ENCODE data around the gene DHRS1. TPM values are rescaled to one million over a fixed set of nuclear protein-coding genes. Genes with fewer than 3 reads are reported as not detected.

Gene DHRS1
- total RNA-seq, 1 donor from 2014 or later = 17.5 TPM

GRCh38 chr14:24310646-24311604, 11.3 kb upstream of the DHRS1 start, which contains the start of gene LTB4R:
Gene LTB4R (plus strand): TSS chr14:24311502. CDS start chr14:24315652, 4,150 bp downstream.
- no peak for DNase-seq (ENCODE audit: low read depth)

DNA sequence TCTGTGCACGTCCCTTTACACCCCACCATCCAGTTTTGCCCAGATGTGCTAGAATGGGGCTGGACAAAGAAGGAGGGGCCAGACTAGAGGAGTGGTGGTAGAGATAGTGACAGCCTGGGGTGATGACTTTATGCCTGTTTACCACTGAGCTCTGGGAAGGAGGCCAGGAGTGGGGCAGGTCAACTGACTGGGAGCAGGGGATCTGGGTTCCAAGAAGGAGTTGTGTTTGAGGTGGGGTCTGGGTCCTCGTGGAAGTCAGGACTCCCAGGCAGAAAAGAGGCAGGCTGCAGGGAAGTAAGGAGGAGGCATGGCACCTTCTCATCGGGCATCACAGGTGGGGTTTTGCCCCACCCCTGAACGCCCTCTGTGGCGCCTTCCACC, 10.7 kb upstream of the DHRS1 start:
- no peak for DNase-seq (ENCODE audit: low read depth)

DNA sequence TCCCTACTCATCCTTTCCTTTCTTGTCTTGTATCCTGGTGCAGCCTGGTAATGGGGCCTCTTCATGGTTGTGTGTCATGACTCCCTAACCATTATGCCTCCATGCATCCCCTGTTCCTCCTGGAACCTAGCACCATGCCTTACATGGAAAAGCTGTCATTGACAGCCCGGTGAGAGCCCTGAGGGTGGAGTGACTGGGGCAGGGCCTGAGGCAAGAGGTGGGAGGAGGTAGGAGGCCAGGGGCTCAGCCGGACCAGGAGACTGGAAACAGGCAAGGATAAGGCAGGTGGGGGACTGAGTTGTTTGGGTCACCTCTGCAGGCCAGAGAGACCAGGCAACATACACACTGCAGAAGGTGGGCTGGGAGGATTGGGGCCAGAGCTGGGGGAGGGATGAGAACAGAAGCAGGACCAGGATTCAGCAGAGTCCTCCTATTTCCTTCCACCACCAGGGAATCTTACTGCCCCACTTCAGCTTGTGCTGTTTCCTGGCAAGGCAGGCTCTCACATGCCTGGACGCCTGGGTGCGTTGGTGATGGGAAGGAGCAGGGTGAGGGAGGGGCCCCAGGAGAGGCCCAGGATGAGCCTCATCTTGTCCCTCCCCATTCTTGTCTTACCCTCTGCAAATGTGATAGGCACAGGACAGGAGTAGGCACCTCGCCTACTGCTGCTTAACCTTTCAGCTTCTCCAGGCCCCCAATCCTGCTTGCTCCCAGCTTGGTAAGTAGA, 10.1 kb upstream of the DHRS1 start, which contains the start of gene LTB4R2:
Gene LTB4R2, plus strand, starts transcription at position 603 of the 727 bp plus-strand sequence. CDS start 525 bp downstream, outside the sequence.
- no peak for DNase-seq (ENCODE audit: low read depth)

- no peak for DNase-seq (ENCODE audit: low read depth)
These were observed 9.0 kb upstream of the DHRS1 start for GRCh38 chr14:24308342-24309124.

DNA sequence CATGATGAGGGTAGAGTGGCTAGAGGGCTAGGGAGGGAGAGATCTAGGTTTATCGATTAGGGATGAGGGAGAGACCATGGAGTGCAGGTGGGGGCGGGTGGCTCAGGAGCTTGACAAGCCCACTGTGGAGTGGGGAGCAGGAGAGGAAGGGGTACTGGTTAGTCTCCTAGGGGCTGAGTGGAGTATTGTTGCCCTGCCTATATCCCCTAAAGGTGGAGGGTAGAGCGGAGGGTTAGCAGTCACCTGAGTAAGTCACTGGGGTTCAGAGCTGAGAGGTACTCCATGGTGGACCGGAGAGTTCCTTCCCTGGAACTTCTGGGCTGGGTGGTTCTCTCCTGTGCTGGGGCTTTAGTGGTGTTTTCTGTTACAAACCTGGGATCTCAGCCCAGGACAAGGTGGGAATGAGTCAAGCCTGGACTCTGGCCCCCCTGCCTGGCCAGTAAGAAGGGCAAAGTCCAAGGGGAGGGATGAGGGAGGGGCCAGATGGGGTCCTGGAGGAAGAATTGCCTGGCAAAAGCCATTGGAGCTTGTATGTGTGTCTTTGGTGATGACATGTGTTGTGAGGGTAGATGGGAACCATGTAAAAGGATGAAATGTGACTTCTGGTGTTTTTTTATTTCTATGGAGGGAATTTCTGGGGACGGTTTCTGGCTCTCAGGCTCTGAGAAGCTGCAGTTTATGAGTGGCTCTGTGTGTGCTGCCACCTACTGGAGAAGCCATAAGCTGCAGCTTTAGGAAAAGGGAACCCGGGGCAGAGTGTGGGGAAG, 8.2 kb upstream of the DHRS1 start, which contains the start of gene CIDEB:
Gene CIDEB, minus strand, starts transcription at position 403 of the 767 bp plus-strand sequence. Its CDS starts 119 bp downstream, at position 284.
- DNase-seq (ENCODE audit: low read depth) = peak; percentile 66

- DNase-seq (ENCODE audit: low read depth) = no peak
These were observed 7.6 kb upstream of the DHRS1 start for GRCh38 chr14:24307156-24307574.

DNA sequence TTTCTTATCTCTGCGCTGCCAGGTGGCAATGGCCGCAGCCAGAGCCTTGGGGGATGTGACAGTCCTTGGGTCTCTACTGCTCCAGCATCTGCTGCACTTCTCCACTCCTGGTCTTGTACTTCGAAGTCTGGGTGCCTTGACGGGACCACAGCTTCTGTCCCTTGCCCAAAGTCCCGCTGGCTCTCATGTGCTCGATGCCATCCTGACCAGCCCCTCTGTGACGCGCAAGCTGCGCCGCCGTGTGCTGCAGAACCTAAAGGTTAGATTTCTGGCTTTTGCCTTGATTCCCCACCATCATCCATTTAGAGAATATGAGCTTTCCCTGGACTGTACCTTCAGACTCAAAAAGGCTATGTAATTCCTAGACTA, 4.4 kb upstream of the DHRS1 start:
- DNase-seq (ENCODE audit: low read depth) = no peak

DNA sequence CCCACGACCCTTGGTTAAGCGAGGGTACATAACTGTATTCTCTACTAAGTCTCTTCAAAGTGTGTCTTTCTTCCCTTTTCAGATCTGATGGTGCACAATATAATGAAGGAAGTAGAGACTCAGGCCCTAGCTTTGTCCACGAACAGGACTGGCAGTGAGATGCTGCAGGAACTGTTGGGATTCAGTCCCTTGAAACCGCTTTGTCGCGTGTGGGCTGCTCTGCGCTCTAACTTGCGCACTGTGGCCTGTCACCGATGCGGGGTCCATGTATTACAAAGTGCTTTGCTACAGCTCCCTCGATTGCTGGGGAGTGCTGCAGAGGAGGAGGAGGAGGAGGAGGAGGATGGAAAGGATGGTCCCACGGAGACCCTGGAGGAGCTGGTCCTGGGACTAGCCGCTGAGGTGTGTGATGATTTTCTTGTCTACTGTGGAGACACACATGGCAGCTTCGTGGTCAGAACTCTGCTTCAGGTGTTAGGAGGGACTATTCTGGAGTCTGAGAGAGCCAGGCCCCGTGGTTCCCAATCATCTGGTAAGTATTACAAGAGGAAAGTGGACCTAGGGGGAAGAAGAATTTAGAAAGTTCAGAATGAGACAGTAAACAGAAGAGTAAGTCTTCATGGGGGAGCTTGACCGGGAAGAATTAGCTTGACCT, 873 bp upstream of the DHRS1 start:
- DNase-seq (ENCODE audit: low read depth) = no peak

DNA sequence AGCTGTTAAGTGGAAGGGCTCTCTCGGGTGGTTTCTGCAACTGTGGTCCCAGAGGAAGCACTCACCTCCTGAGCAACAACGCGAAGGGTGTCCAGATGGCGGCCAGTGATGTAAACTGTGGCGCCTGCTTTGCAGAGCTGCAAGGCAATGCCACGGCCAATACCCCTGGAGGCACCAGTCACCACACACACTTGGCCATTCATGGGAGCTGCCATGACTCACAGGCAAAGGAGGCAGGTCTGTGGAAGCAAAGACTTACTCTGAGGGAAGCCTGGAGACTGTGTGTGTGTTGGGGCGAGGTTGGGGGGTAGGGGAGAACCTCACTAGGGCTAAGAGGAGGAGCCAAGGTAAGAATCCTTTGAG, 707 bp downstream of the DHRS1 start:
- DNase-seq (ENCODE audit: low read depth) = peak; percentile 67

DNA sequence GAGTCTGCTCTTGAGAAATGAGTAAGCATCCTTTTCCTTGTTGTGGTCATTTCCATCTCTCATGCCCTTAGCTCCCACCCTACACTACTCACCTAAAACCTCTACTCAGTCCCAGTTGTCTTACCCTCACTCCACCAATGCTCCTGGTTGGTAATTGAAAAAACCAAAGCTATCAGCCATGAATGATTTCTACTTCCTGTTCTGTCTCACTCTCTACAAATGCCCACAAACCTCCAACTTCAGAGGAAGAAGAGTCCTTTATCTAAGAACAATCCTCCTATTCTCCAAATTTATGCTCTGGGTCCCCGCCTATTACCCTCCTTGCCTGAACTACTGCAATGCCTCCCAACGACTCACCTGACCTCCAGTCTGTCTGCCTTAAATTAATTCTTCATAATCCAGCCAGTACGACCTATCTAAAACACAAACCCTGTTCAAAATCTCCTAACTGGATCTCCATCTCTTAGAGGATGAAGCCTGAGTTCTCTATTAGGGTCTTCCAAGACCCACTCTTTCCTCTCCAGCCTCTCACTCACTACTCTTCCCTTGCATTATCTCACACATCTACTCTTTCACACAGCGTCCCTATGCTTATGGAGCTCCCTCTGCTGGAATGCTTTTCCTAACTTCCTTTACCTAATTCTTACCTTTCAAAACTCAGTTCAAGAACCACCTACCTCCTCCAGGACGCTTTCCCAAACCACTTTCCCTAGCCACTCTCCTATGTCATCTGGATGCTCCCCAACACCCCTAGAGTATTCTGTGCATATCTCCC, 2.2 kb downstream of the DHRS1 start:
- DNase-seq (ENCODE audit: low read depth) = no peak

DNA sequence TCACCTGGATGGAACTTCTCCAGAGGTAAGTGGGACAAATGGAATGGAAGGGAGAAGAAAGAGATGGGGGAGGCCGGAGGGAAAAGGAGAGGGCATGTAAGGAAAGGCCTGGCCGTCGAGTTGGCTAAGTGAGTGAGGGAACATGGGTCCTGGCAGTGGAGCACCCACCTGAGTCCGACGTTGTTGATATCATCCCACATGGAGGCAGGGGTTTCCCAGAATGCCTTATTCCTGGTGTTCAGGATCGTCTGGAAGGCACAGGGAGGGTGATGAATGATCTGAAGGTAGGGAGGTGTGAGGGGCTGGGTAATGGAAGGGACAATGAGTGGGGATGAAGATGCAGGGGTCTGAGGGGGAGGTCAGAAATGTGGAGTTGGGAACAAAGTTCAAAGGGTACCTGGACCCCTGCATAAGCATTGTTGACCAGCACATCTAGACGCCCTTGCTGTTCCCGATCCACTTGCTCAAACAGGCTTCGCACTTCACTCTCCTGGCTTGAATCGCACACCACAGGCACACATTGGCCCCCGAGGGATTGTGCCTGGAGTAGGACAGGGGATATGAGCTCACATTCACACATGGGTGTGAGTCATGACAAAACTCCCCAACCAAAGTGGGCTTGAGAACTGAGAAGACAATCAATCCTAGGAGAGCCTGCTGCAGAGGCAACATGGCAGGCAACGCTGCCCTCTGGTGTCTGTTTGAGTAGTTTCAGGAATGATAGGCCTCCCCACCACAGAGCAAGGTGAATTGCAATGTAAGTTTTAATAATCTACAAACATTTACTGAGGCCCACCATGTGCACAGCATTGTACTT, 3.0 kb downstream of the DHRS1 start:
- DNase-seq (ENCODE audit: low read depth) = peak; percentile 89

DNA sequence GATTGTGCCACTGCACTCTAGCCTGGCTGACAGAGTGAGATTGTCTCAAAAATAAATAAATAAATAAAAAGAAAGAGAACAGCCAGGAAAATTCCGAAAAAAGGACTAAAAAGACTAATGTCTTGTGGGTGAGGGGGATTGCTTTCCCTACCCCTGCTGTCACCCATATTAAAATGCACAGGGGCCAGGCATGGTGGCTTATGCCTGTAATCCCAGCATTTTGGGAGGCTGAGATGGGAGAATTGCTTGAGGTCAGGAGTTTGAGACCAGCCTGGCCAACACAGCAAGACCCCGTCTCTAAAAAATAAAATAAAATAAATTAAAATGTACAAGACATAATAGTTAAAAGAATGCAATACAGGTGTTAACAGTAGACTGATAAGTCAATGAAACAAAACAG, 6.1 kb downstream of the DHRS1 start:
- no peak for DNase-seq (ENCODE audit: low read depth)

DNA sequence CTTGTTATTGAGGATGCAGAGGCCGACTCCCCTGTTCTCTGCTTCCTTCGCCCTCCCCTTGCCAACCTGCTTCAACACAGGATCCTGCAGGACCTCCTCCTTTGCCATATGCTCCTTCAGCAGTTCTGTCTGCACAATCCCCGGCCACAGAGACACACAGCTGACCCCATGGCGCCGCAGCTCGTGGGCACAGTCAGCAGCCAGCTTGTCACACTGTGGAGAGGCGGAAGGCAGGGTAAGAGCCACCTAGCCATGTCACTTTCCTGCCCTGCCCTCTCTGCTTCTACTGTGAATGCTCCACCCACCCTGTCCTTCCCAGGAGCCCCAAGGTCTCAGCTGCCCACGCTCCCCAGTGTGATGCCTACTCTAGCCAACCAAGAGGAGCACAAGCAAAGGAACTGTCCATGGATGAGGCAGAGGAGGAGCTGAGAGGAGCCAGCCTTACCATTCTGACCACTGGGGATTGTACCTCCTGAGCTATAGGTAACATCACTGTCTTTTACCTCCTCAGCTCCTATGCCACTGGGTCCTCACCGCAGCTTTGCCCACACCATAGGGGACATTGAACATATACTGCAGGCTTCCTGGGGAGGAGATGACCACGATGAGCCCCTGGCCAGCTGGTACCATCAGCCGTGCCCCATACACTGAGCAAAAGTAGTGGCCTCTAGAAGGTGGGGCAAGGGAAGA, 7.3 kb downstream of the DHRS1 start:
- DNase-seq (ENCODE audit: low read depth) = no peak

DNA sequence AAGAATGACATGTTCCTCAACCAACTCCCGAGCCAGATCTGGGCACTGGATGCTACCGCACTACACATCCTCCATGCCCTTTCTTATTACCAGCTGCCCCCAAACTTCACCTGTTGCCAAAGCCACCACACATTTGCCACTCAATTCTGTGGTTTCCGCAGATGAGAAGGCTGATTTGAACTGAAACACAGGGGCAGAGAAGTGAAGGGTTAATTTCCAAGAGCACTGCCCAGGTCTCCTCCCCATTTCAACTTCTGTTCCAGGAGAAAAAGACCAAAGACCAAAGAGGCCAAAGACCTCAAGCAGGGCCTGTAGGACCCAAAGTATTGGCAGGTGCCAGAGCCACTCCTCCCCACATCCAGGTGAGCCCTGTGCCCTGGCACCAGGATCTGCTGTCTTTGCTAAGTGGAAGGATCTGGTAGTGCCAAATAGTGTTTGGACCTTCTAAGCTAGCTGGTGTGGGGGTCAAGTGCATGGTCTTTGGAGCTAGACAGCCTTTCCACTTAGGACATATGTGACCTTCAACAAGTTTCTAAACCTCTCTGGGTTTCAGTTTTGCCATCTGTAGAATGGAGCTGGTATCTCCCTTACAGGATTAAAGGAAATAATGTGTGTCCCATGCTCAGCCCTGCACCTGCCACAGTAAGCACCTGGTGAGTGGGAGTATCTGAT, 8.0 kb downstream of the DHRS1 start:
- no peak for DNase-seq (ENCODE audit: low read depth)

GRCh38 chr14:24290746-24291145, 8.8 kb downstream of the DHRS1 start:
- no peak for DNase-seq (ENCODE audit: low read depth)

DNA sequence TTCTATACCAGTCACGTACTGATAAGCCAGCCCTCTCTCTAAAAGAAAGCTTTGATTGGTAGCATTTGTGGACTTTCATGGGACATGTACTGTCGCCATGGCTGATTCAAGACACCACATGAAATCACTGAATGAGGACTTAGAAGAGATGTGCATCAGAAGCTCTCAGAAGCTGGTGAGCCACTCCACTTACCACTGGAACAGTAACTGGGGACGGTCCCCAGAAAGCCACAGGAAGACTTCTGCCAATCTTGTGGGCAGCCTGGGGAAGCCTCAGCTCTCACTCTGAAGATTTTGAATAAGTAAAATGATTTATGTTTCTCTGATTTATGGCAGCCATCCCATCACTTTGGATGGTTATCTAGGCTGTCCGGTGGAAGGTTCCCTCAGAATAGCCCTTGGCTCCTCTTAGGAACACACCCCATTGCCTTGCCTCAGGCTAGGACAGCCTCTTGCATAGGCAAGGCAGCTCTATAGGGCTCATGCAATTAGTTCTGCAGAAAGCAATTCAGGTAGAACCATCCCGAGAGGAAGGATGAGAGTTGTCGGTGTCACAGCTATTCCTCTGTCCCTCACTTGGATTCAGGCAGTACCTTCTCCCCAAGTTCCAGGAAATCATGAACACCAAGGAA, 9.8 kb downstream of the DHRS1 start:
- DNase-seq (ENCODE audit: low read depth) = no peak

DNA sequence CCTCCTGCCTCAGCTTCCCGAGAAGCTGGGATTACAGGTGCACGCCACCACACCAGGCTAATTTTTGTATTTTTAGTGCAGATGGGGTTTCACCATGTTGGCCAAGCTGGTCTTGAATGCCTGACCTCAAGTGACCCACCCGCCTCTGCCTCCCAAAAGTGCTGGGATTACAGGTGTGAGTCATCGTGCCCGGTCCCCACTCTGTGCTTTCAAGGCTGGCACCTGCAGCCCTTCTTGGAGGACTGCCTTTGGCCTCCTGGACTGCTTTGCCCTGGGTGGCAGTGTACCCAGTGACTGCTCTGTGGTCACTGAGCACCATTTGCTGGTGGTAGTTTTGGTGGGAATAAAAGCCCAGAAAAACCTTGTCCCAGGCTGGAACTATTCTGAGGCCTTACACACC, 12.6 kb downstream of the DHRS1 start:
- DNase-seq (ENCODE audit: low read depth) = no peak
